ENCODE data around the gene VBP1. TPM values are rescaled to one million over a fixed set of nuclear protein-coding genes. Genes with fewer than 3 reads are reported as not detected.

VBP1 gene
- total RNA-seq (10 to 100 TPM in 5 of 6 donors, 1 to 10 TPM in 1; 8.0 to 18.7 (median 13.8) TPM), polyA plus RNA-seq (10 to 100 TPM; 10.9 to 22.7 TPM)

- peak; percentile 99 for ATAC-seq
- Histone ChIP-seq H3K4me1 (no peaks in the 10 kb centered on the region), H3K27me3 (no peaks in the 10 kb centered on the region), H3K27ac (peak within 1 kb of the TSS; percentile 68 to 80 (median 77)), H3K36me3 (no peaks in the 10 kb centered on the region), H3K4me3 (peak within 1 kb of the TSS; percentile 26 to 61 (median 58)), H3K9me3 (no peaks in the 10 kb centered on the region)
- DNase-seq = peak; percentile 87 to 95 (median 90)
- peak; percentile 87 for FAIRE-seq
- 1 to 36% methylated on average over 53 of the region's 53 CpGs for WGBS, 2 donors
- TF ChIP-seq, protein P1, sequence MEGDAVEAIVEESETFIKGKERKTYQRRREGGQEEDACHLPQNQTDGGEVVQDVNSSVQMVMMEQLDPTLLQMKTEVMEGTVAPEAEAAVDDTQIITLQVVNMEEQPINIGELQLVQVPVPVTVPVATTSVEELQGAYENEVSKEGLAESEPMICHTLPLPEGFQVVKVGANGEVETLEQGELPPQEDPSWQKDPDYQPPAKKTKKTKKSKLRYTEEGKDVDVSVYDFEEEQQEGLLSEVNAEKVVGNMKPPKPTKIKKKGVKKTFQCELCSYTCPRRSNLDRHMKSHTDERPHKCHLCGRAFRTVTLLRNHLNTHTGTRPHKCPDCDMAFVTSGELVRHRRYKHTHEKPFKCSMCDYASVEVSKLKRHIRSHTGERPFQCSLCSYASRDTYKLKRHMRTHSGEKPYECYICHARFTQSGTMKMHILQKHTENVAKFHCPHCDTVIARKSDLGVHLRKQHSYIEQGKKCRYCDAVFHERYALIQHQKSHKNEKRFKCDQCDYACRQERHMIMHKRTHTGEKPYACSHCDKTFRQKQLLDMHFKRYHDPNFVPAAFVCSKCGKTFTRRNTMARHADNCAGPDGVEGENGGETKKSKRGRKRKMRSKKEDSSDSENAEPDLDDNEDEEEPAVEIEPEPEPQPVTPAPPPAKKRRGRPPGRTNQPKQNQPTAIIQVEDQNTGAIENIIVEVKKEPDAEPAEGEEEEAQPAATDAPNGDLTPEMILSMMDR (IDR thresholded peaks at IDR 0.05) = peak in 2 of 4 donors; percentile 14 to 29
- intact Hi-C loops (cut with DNase I) = no loop called here
These were observed at the start of gene VBP1 for GRCh38 chrX:155216179-155216939. Gene VBP1 (plus strand): TSS chrX:155216460. CDS start chrX:155216483, 23 bp downstream.

DNA sequence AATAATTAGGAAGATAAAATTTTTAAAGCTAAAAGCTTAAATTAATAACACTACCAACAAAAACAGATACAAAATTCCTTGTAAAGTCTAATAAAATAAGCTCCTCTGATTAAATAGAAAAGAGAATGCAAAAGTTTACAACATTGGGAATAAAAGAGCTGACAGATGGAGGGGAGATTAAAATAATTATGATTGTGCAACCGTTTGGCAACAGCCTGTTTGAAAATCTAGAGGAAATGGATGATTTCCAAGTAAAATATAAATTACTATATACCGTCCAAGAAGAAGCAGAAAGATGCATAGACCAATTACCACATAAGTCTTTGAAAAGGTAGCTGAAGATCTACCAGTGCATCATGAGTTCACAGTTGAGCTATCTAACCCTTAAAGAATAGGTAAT is 46.4 kb upstream of the VBP1 start:
- WGBS, 2 donors = 5 to 10% methylated on average over 2 of the region's 2 CpGs
- FAIRE-seq = peak; percentile 71
- DNase-seq = no peak
- intact Hi-C loops (cut with DNase I) = no loop called here
- Histone ChIP-seq H3K27me3 (no peaks in the 10 kb centered on the region), H3K27ac (no peak overlapping the region), H3K9me3 (no peaks in the 10 kb centered on the region), H3K4me3 (no peak overlapping the region), H3K36me3 (no peaks in the 10 kb centered on the region), H3K4me1 (no peaks in the 10 kb centered on the region)
- ATAC-seq = no peak
- TF ChIP-seq, protein P1 (IDR thresholded peaks at IDR 0.05) = no peak

DNA sequence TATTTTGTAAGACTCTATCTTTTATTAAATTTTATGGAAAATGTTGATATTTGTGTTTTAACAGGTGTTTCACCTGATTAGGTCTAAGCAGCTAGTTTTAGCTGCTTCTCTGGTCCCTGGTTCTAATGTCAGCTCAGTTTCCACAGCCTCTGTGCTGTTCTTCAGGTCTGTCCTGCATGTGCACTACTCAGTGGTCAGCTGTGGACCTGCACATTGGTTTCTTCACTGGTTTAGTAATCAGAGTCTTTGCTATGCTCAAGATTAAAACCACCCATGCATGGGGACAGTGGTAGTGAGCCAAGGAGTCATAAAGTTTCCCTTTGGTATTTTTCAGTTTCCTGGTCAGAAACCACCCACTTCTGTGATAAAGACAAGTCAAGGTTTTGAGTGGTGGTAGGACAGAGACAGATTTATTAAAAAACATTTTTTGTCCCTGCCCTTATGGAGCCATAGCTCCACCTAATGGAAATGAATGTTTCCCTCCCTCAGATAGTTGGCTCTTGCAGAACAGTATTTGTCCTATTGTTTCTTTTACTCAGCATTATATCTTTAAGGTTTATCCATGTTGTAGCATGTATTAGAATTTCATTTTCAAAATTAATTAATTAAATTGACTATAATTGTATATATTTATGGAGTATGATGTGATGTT is 36.8 kb upstream of the VBP1 start:
- no peak for ATAC-seq
- no peak overlapping the region for H3K27ac ChIP-seq
- H3K9me3 ChIP-seq = no peaks in the 10 kb centered on the region
- H3K4me1 ChIP-seq = no peaks in the 10 kb centered on the region
- no peak overlapping the region for H3K4me3 ChIP-seq
- TF ChIP-seq, protein P1 (IDR thresholded peaks at IDR 0.05) = no peak
- intact Hi-C loops (cut with DNase I) = no loop called here
- no peak for DNase-seq
- H3K36me3 ChIP-seq = no peaks in the 10 kb centered on the region
- H3K27me3 ChIP-seq = no peaks in the 10 kb centered on the region
- FAIRE-seq = no peak

DNA sequence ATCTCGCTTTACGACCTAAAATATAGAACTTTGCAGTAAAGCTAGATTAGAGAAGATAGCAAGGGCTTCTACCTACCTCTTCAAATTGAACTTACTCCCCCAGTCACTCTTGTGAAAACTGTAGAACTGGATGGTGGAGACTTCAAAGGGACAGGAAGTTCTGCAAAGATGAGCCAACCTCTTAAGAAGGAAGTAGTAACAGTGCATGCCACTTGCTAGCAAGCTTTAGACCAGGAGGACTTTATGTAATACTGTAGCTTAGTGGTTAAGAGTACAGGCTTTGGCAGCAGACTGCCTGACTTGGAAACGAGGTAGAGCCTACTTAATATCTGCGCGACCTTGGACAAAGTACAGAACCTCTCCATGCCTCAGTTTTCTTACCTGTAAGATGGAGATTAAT is 27.5 kb upstream of the VBP1 start:
- no peak for DNase-seq
- intact Hi-C loops (cut with DNase I) = no loop called here
- no peaks in the 10 kb centered on the region for H3K36me3 ChIP-seq
- no peaks in the 10 kb centered on the region for H3K9me3 ChIP-seq
- no peak for FAIRE-seq
- H3K4me3 ChIP-seq = no peak overlapping the region
- no peak for ATAC-seq
- 65% methylated on average over 5 of the region's 5 CpGs; no CpG with 5 or more reads in 1 of the 2 donors for WGBS, 2 donors
- TF ChIP-seq, protein P1 (IDR thresholded peaks at IDR 0.05) = no peak
- H3K27me3 ChIP-seq = no peaks in the 10 kb centered on the region
- H3K27ac ChIP-seq = no peak overlapping the region
- H3K4me1 ChIP-seq = no peaks in the 10 kb centered on the region

DNA sequence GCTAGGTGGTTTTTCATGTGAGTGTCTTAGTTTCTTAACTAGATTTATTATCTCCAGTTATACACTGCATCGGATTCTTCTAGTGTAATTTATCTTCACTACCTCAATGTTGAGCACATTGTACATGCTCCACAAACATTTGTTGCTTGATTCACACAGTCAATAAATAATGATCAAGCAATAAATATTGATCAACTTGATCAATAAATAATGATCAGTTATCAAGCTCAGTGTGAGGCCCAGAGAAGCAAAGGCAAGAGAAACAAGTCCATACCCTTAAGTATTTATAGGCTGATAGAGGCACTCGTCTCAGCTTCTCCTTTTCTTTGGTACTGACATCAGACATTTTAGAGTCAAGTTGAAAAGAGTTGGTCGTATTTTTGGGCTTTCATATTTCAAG is 5.1 kb upstream of the VBP1 start:
- Histone ChIP-seq H3K9me3 (no peaks in the 10 kb centered on the region), H3K27me3 (no peaks in the 10 kb centered on the region), H3K4me3 (no peak overlapping the region), H3K4me1 (no peaks in the 10 kb centered on the region), H3K36me3 (no peaks in the 10 kb centered on the region), H3K27ac (no peak overlapping the region)
- ATAC-seq (no peak), FAIRE-seq (no peak), DNase-seq (no peak)
- TF ChIP-seq, protein P1 (IDR thresholded peaks at IDR 0.05) = no peak
- intact Hi-C loops (cut with DNase I) = no loop called here
- WGBS, 2 donors = 58 to 83% methylated on average over 3 of the region's 3 CpGs
